ENCODE data around the gene CENPF. TPM values are rescaled to one million over a fixed set of nuclear protein-coding genes. Genes with fewer than 3 reads are reported as not detected.

CENPF gene
- total and polyA plus RNA-seq, 9 of the 15 experiments (the other 6 are each of a cell fraction or from before 2014, with no cell fraction given), result 50.6 to 180 (median 98.3) TPM

DNA sequence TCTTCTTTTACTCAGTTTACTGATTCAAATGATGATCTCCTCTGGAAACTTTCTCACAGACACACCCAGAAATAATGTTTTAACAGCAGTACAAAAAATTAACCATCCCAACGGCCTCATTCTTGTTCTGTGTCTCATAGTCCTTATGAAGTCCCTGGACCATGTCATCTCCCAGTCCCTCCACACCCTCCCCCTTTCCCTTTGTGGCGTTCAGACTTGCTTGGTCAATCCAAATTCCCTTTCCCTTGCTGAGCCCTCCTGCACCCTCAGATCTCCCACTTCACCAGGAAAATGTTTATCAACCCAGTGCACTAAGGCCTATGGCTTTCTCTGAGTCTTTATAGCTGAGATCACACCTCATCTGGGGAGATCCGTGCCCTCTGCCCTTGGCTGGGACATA lies 85.9 kb downstream of the CENPF start:
- Histone ChIP-seq H3K4me3 (no peak overlapping the region), H4K20me1 (replicated peaks; ENCODE audit: control insufficient read depth, insufficient read depth, low read length) (no peaks in the 10 kb centered on the region), H3K9me3 (replicated peaks; ENCODE audit: control insufficient read depth, insufficient read depth, low read depth, low read length) (no peaks in the 10 kb centered on the region), H3K9ac (ENCODE audit: insufficient read depth in 1 of 2, low read depth in 2 of 2, low read length in 2 of 2) (no peak overlapping the region), H3K9me1 (ENCODE audit: control insufficient read depth, insufficient read depth, low read length) (no peaks in the 10 kb centered on the region), H3K27me3 (ENCODE audit: control insufficient read depth in 2 of 2, insufficient read depth in 2 of 2, low read length in 2 of 2) (no peaks in the 10 kb centered on the region; a peak in 1 of 5 replicates), H2AFZ (ENCODE audit: low read depth, low read length) (no peak overlapping the region), H3K79me2 (ENCODE audit: control insufficient read depth, insufficient read depth, low read length) (no peaks in the 10 kb centered on the region), H3K27ac (ENCODE audit: extremely low read depth, low read depth, low read length) (no peak overlapping the region), H3K4me1 (replicated peaks in 1 of 2; ENCODE audit: control insufficient read depth in 2 of 2, insufficient read depth in 2 of 2, low read length in 2 of 2) (no peaks in the 10 kb centered on the region), H3K36me3 (ENCODE audit: control insufficient read depth, insufficient read depth, low read length) (no peaks in the 10 kb centered on the region), H3K4me2 (ENCODE audit: insufficient read depth, low read length) (no peak overlapping the region)
- intact Hi-C loops (cut with micrococcal nuclease), result no loop called here
- TF ChIP-seq, protein P1, sequence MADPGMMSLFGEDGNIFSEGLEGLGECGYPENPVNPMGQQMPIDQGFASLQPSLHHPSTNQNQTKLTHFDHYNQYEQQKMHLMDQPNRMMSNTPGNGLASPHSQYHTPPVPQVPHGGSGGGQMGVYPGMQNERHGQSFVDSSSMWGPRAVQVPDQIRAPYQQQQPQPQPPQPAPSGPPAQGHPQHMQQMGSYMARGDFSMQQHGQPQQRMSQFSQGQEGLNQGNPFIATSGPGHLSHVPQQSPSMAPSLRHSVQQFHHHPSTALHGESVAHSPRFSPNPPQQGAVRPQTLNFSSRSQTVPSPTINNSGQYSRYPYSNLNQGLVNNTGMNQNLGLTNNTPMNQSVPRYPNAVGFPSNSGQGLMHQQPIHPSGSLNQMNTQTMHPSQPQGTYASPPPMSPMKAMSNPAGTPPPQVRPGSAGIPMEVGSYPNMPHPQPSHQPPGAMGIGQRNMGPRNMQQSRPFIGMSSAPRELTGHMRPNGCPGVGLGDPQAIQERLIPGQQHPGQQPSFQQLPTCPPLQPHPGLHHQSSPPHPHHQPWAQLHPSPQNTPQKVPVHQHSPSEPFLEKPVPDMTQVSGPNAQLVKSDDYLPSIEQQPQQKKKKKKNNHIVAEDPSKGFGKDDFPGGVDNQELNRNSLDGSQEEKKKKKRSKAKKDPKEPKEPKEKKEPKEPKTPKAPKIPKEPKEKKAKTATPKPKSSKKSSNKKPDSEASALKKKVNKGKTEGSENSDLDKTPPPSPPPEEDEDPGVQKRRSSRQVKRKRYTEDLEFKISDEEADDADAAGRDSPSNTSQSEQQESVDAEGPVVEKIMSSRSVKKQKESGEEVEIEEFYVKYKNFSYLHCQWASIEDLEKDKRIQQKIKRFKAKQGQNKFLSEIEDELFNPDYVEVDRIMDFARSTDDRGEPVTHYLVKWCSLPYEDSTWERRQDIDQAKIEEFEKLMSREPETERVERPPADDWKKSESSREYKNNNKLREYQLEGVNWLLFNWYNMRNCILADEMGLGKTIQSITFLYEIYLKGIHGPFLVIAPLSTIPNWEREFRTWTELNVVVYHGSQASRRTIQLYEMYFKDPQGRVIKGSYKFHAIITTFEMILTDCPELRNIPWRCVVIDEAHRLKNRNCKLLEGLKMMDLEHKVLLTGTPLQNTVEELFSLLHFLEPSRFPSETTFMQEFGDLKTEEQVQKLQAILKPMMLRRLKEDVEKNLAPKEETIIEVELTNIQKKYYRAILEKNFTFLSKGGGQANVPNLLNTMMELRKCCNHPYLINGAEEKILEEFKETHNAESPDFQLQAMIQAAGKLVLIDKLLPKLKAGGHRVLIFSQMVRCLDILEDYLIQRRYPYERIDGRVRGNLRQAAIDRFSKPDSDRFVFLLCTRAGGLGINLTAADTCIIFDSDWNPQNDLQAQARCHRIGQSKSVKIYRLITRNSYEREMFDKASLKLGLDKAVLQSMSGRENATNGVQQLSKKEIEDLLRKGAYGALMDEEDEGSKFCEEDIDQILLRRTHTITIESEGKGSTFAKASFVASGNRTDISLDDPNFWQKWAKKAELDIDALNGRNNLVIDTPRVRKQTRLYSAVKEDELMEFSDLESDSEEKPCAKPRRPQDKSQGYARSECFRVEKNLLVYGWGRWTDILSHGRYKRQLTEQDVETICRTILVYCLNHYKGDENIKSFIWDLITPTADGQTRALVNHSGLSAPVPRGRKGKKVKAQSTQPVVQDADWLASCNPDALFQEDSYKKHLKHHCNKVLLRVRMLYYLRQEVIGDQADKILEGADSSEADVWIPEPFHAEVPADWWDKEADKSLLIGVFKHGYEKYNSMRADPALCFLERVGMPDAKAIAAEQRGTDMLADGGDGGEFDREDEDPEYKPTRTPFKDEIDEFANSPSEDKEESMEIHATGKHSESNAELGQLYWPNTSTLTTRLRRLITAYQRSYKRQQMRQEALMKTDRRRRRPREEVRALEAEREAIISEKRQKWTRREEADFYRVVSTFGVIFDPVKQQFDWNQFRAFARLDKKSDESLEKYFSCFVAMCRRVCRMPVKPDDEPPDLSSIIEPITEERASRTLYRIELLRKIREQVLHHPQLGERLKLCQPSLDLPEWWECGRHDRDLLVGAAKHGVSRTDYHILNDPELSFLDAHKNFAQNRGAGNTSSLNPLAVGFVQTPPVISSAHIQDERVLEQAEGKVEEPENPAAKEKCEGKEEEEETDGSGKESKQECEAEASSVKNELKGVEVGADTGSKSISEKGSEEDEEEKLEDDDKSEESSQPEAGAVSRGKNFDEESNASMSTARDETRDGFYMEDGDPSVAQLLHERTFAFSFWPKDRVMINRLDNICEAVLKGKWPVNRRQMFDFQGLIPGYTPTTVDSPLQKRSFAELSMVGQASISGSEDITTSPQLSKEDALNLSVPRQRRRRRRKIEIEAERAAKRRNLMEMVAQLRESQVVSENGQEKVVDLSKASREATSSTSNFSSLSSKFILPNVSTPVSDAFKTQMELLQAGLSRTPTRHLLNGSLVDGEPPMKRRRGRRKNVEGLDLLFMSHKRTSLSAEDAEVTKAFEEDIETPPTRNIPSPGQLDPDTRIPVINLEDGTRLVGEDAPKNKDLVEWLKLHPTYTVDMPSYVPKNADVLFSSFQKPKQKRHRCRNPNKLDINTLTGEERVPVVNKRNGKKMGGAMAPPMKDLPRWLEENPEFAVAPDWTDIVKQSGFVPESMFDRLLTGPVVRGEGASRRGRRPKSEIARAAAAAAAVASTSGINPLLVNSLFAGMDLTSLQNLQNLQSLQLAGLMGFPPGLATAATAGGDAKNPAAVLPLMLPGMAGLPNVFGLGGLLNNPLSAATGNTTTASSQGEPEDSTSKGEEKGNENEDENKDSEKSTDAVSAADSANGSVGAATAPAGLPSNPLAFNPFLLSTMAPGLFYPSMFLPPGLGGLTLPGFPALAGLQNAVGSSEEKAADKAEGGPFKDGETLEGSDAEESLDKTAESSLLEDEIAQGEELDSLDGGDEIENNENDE (IDR thresholded peaks at IDR 0.05; ENCODE audit: low read depth, low read length), result no peak
- TF ChIP-seq, protein P2, sequence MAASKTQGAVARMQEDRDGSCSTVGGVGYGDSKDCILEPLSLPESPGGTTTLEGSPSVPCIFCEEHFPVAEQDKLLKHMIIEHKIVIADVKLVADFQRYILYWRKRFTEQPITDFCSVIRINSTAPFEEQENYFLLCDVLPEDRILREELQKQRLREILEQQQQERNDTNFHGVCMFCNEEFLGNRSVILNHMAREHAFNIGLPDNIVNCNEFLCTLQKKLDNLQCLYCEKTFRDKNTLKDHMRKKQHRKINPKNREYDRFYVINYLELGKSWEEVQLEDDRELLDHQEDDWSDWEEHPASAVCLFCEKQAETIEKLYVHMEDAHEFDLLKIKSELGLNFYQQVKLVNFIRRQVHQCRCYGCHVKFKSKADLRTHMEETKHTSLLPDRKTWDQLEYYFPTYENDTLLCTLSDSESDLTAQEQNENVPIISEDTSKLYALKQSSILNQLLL (CRISPR knock-in tag; IDR thresholded peaks at IDR 0.05; ENCODE audit: borderline replicate concordance), result no peak
- TF ChIP-seq, protein P3, sequence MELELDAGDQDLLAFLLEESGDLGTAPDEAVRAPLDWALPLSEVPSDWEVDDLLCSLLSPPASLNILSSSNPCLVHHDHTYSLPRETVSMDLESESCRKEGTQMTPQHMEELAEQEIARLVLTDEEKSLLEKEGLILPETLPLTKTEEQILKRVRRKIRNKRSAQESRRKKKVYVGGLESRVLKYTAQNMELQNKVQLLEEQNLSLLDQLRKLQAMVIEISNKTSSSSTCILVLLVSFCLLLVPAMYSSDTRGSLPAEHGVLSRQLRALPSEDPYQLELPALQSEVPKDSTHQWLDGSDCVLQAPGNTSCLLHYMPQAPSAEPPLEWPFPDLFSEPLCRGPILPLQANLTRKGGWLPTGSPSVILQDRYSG (tag; conservative IDR thresholded peaks at IDR 0.05; ENCODE audit: low read depth), result no peak
- TF ChIP-seq DACH1 (IDR thresholded peaks at IDR 0.05; ENCODE audit: partially characterized antibody), result no peak
- in situ Hi-C loops (cut with MboI), result no loop called here
- no peak for FAIRE-seq
- POLR2A ChIA-PET, result no interaction called here
- DNase-seq (ENCODE audit: extremely low read depth in 1 of 4, low spot score in 3 of 4), result no peak
- no peak for ATAC-seq
- CTCF ChIA-PET (ENCODE audit: low intra/inter-chr PET ratio), result no interaction called here
- 0% methylated on average over 3 of the region's 3 CpGs for WGBS (ENCODE audit: insufficient coverage, low coverage, missing lambda C conversion rate)
- no TSS peak for BruUV-seq (replicated peaks)
